Measurements from ENCODE around the gene ISG15.

GRCh38 chr1:1021010-1021919 lies 8.0 kb downstream of the ISG15 start:
- TF ChIP-seq CTCF (IDR thresholded peaks at IDR 0.05): no peak
- no peak for TF ChIP-seq POLR2A (IDR thresholded peaks at IDR 0.05)

Measured in Peyer's patch (tissue), 4 donors.